CD4-positive, alpha-beta memory T cell (primary cell): ENCODE data around the gene PPM1H. TPM values are rescaled to one million over a fixed set of nuclear protein-coding genes. Genes with fewer than 3 reads are reported as not detected.
"Not testable (repeated sequence)": the region's sequence is repeated elsewhere in the genome, so short reads cannot be mapped to it uniquely, and the experiment has no call there.

Experiments used
- CTCF ChIA-PET: fragments of 350-600 bp; sonication (Branson Sonifier 250); formaldehyde crosslinking; loops from one replicate; lab custom pipeline; 2021; ENCODE audit warnings: inconsistent platforms; ENCODE audit not compliant: partially characterized antibody; lab: Charles Lee
- POLR2A ChIA-PET: fragments of 350-600 bp; sonication (Branson Sonifier 250); formaldehyde crosslinking; loops from one replicate; lab custom pipeline; 2021; ENCODE audit not compliant: partially characterized antibody; lab: Charles Lee
- DNase-seq, 5 donors: peaks; one replicate each; pipeline versions ENCODE4 v3.0.0 to v3.0.0-alpha.2; 2020 to 2022; ENCODE audit warnings: mixed read lengths in 1 of 5
- H3K27ac ChIP-seq: one replicate; pipeline ENCODE4 v1.7.0; 2013; ENCODE audit warnings: low read depth, low read length
- H3K27me3 ChIP-seq: 2 replicates; pipeline ENCODE4 v1.7.0; 2013; ENCODE audit warnings: mild to moderate bottlenecking, low read length, moderate library complexity; ENCODE audit not compliant: insufficient read depth
- H3K36me3 ChIP-seq: 2 replicates; pipeline ENCODE4 v1.7.0; 2013; ENCODE audit warnings: mild to moderate bottlenecking, low read length, moderate library complexity; ENCODE audit not compliant: insufficient read depth
- H3K4me1 ChIP-seq: 2 replicates; pipeline ENCODE4 v1.7.0; 2013; ENCODE audit warnings: mild to moderate bottlenecking, low read length, moderate library complexity; ENCODE audit not compliant: insufficient read depth
- H3K4me3 ChIP-seq, 2 donors: one replicate each; pipeline ENCODE4 v1.7.0; 2013; ENCODE audit warnings: low read length in 2 of 2, mild to moderate bottlenecking in 1 of 2
- H3K9me3 ChIP-seq, 2 donors: one replicate each; pipeline ENCODE4 v1.7.0; 2013; ENCODE audit warnings: low read length in 2 of 2, control low read depth in 1 of 2; ENCODE audit not compliant: control insufficient read depth in 1 of 2
- H3K27ac Mint-ChIP-seq, 7 donors: one replicate each; pipeline ENCODE4 v1.8.0; 2020 to 2021; ENCODE audit warnings: mixed read lengths in 7 of 7, mild to moderate bottlenecking in 6 of 7, inconsistent platforms in 3 of 7, moderate library complexity in 3 of 7
- H3K27me3 Mint-ChIP-seq, 2 donors: one replicate each; pipeline ENCODE4 v1.8.0; 2020 to 2021; ENCODE audit warnings: mixed read lengths in 2 of 2
- H3K36me3 Mint-ChIP-seq, 2 donors: one replicate each; pipeline ENCODE4 v1.8.0; 2020 to 2021; ENCODE audit warnings: mixed read lengths in 2 of 2, inconsistent platforms in 1 of 2, mild to moderate bottlenecking in 1 of 2
- H3K4me1 Mint-ChIP-seq, 4 donors: one replicate each; pipeline ENCODE4 v1.8.0; 2020 to 2021; ENCODE audit warnings: mixed read lengths in 4 of 4, mild to moderate bottlenecking in 1 of 4
- H3K4me3 Mint-ChIP-seq, 8 donors: one replicate each; pipeline ENCODE4 v1.8.0; 2020 to 2021; ENCODE audit warnings: mixed read lengths in 8 of 8, mild to moderate bottlenecking in 7 of 8, moderate library complexity in 6 of 8, inconsistent platforms in 3 of 8
- H3K9me3 Mint-ChIP-seq, 8 donors: one replicate each; pipeline ENCODE4 v1.8.0; 2020 to 2021; ENCODE audit warnings: mixed read lengths in 8 of 8, mild to moderate bottlenecking in 5 of 8, inconsistent platforms in 3 of 8, moderate library complexity in 1 of 8
- intact Hi-C: fragments of 100-400 bp; cut with micrococcal nuclease; formaldehyde crosslinking; loops from one replicate; pipeline ENCODE4 v1.15.1; 2023
- polyA plus RNA-seq, 2 donors: library from polyadenylated mRNA; unstranded; fragments of 300-500 nt; fragmentation: Illumina TruSeq; gene quantifications; one replicate each; pipeline ENCODE4 v1.2.3, GENCODE V29; 2021
- total RNA-seq, 2 experiments: library from RNA; stranded (reverse); gene quantifications; one replicate each; pipeline ENCODE4 v1.2.3, GENCODE V29; 2021

Gene PPM1H
- total and polyA plus RNA-seq, 4 experiments from 2014 or later: 0.06 to 0.14 TPM; not detected in 2

GRCh38 chr12:62884832-62885231 is 50.1 kb downstream of the PPM1H start:
- H3K9me3 ChIP-seq, H3K36me3 Mint-ChIP-seq, H3K4me3 Mint-ChIP-seq, DNase-seq, H3K4me1 Mint-ChIP-seq, CTCF ChIA-PET, H3K27ac Mint-ChIP-seq, intact Hi-C loops, H3K9me3 Mint-ChIP-seq, H3K36me3 ChIP-seq, H3K27me3 Mint-ChIP-seq, H3K4me1 ChIP-seq, POLR2A ChIA-PET, H3K4me3 ChIP-seq, H3K27ac ChIP-seq, H3K27me3 ChIP-seq: not testable (repeated sequence)

DNA sequence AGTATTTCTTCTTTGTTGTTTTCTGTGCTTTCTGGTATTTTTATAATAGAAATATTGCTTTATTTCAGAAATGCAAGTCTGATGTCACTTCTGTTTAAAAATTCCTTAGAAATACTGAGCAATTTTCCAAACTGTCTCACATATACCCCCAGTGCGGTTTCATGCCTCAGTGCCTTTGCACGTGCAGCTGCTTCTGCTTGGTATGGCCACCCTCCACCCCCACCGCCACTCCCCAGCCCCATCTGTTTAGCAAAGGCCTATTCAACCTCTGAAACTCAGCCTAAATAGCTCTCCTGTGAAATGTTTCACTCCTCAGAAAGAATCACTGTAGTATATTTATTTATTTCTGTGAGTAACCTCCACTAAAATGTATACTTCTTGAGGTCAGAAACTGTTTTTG is 52.3 kb downstream of the PPM1H start:
- Histone ChIP-seq H3K36me3 (no peaks in the 10 kb centered on the region), H3K4me1 (no peaks in the 10 kb centered on the region), H3K27ac (no peak overlapping the region), H3K9me3 (no peaks in the 10 kb centered on the region), H3K4me3 (no peak overlapping the region), H3K27me3 (no peaks in the 10 kb centered on the region)
- peaks cover 0 to 3% (median 1%) of the 10 kb centered on the region in 4 donors for H3K4me1 Mint-ChIP-seq
- H3K36me3 Mint-ChIP-seq: no peaks in the 10 kb centered on the region
- DNase-seq: no peak
- H3K4me3 Mint-ChIP-seq: no peak overlapping the region
- CTCF ChIA-PET: interaction anchor here (1.0 kb wide), 1 partner anchor 8 kb away, joined by 3 read pairs; no protein-coding TSS in a partner anchor
- H3K27ac Mint-ChIP-seq: no peak overlapping the region
- H3K27me3 Mint-ChIP-seq: peaks cover 3% of the 10 kb centered on the region in 2 donors
- H3K9me3 Mint-ChIP-seq: peaks cover 0 to 8% (median 0%) of the 10 kb centered on the region in 8 donors
- POLR2A ChIA-PET: no interaction called here
- intact Hi-C loops: no loop called here

- POLR2A ChIA-PET: no interaction called here
- CTCF ChIA-PET: interaction anchor here (1.0 kb wide), 1 partner anchor 8 kb away, joined by 3 read pairs; no protein-coding TSS in a partner anchor
These were observed 52.8 kb downstream of the PPM1H start for GRCh38 chr12:62882140-62882539.

GRCh38 chr12:62879691-62880090 is 55.3 kb downstream of the PPM1H start:
- POLR2A ChIA-PET: no interaction called here
- DNase-seq: no peak
- intact Hi-C loops: no loop called here
- peaks cover 0 to 3% (median 1%) of the 10 kb centered on the region in 4 donors for H3K4me1 Mint-ChIP-seq
- Histone ChIP-seq H3K4me3 (no peak overlapping the region), H3K27me3 (no peaks in the 10 kb centered on the region), H3K27ac (no peak overlapping the region), H3K36me3 (no peaks in the 10 kb centered on the region), H3K9me3 (no peaks in the 10 kb centered on the region), H3K4me1 (no peaks in the 10 kb centered on the region)
- no peaks in the 10 kb centered on the region for H3K36me3 Mint-ChIP-seq
- CTCF ChIA-PET: no interaction called here
- H3K27ac Mint-ChIP-seq: no peak overlapping the region
- no peak overlapping the region for H3K4me3 Mint-ChIP-seq
- H3K9me3 Mint-ChIP-seq: peaks cover 0 to 8% (median 0%) of the 10 kb centered on the region in 8 donors
- peaks cover 3 to 6% of the 10 kb centered on the region in 2 donors for H3K27me3 Mint-ChIP-seq

More at GRCh38 chr12:62882140-62882539, 52.8 kb downstream of the PPM1H start:
- no peaks in the 10 kb centered on the region for H3K36me3 Mint-ChIP-seq
- H3K27ac Mint-ChIP-seq: no peak overlapping the region
- H3K27me3 Mint-ChIP-seq: peaks cover 3 to 6% of the 10 kb centered on the region in 2 donors
- peaks cover 0 to 8% (median 0%) of the 10 kb centered on the region in 8 donors for H3K9me3 Mint-ChIP-seq
- H3K4me3 Mint-ChIP-seq: no peak overlapping the region
- Histone ChIP-seq H3K4me3 (no peak overlapping the region), H3K27ac (no peak overlapping the region), H3K9me3 (no peaks in the 10 kb centered on the region), H3K27me3 (no peaks in the 10 kb centered on the region), H3K36me3 (no peaks in the 10 kb centered on the region), H3K4me1 (no peaks in the 10 kb centered on the region)
- H3K4me1 Mint-ChIP-seq: peaks cover 0 to 3% (median 1%) of the 10 kb centered on the region in 4 donors
- no peak for DNase-seq
- intact Hi-C loops: no loop called here

- CTCF ChIA-PET, H3K27me3 ChIP-seq: not testable (repeated sequence)
These were observed 55.7 kb downstream of the PPM1H start for GRCh38 chr12:62879228-62879627.

GRCh38 chr12:62878211-62878610 is 56.7 kb downstream of the PPM1H start:
- Histone ChIP-seq H3K27ac (no peak overlapping the region), H3K9me3 (no peaks in the 10 kb centered on the region), H3K4me3 (no peak overlapping the region), H3K27me3 (no peaks in the 10 kb centered on the region), H3K4me1 (no peaks in the 10 kb centered on the region), H3K36me3 (no peaks in the 10 kb centered on the region)
- POLR2A ChIA-PET: no interaction called here
- Mint-ChIP-seq H3K9me3 (peaks cover 0 to 8% (median 0%) of the 10 kb centered on the region in 8 donors), H3K4me3 (no peak overlapping the region), H3K36me3 (no peaks in the 10 kb centered on the region), H3K4me1 (peaks cover 0 to 3% (median 1%) of the 10 kb centered on the region in 4 donors), H3K27me3 (peaks cover 3 to 6% of the 10 kb centered on the region in 2 donors), H3K27ac (no peak overlapping the region)
- CTCF ChIA-PET: no interaction called here
- DNase-seq: no peak
- intact Hi-C loops: no loop called here

More at GRCh38 chr12:62879228-62879627, 55.7 kb downstream of the PPM1H start:
- H3K4me1 ChIP-seq, H3K4me1 Mint-ChIP-seq, H3K36me3 Mint-ChIP-seq, DNase-seq, H3K27ac Mint-ChIP-seq, H3K36me3 ChIP-seq, H3K27ac ChIP-seq, H3K4me3 ChIP-seq, H3K27me3 Mint-ChIP-seq, H3K9me3 Mint-ChIP-seq, POLR2A ChIA-PET, H3K9me3 ChIP-seq, intact Hi-C loops, H3K4me3 Mint-ChIP-seq: not testable (repeated sequence)

- H3K36me3 ChIP-seq: no peaks in the 10 kb centered on the region
- DNase-seq: no peak
- H3K36me3 Mint-ChIP-seq: no peaks in the 10 kb centered on the region
- intact Hi-C loops: no loop called here
- peaks cover 3 to 6% of the 10 kb centered on the region in 2 donors for H3K27me3 Mint-ChIP-seq
- H3K4me1 ChIP-seq: no peaks in the 10 kb centered on the region
- H3K4me3 ChIP-seq: no peak overlapping the region
- H3K27me3 ChIP-seq: no peaks in the 10 kb centered on the region
- H3K4me3 Mint-ChIP-seq: no peak overlapping the region
- H3K9me3 ChIP-seq: no peaks in the 10 kb centered on the region
- ChIA-PET POLR2A (no interaction called here), CTCF (no interaction called here)
- peaks cover 0 to 3% (median 1%) of the 10 kb centered on the region in 4 donors for H3K4me1 Mint-ChIP-seq
- no peak overlapping the region for H3K27ac Mint-ChIP-seq
- peaks cover 0 to 8% (median 0%) of the 10 kb centered on the region in 8 donors for H3K9me3 Mint-ChIP-seq
- no peak overlapping the region for H3K27ac ChIP-seq
These were observed 57.9 kb downstream of the PPM1H start for GRCh38 chr12:62876938-62877548.
